MM.1S (cell line): ENCODE measurements around the gene XPO5.

Experiments
- DNase-seq: peaks from one replicate; pipeline ENCODE4 v3.0.0-alpha.2; 2015
- H2AFZ ChIP-seq: fragments of 300-600 bp; sonication (generic); 2 replicates; pipeline ENCODE4 v1.6.0; 2016; ENCODE audit warnings: antibody characterized with exemption, low read length
- H3F3A ChIP-seq: fragments of 300-600 bp; sonication (generic); 2 replicates; pipeline ENCODE4 v1.6.1; 2016; ENCODE audit warnings: mild to moderate bottlenecking, antibody characterized with exemption, low read length, moderate library complexity, mixed read lengths; ENCODE audit not compliant: insufficient read depth
- H3K27ac ChIP-seq: fragments of 300-600 bp; sonication (generic); 2 replicates; pipeline ENCODE4 v1.5.1; 2016; ENCODE audit warnings: mild to moderate bottlenecking, low read length
- H3K27me3 ChIP-seq: fragments of 300-600 bp; sonication (generic); replicated peaks from 2 replicates; pipeline ENCODE4 v1.6.0; 2016; ENCODE audit warnings: low read length; ENCODE audit not compliant: insufficient read depth
- H3K36me3 ChIP-seq: fragments of 300-600 bp; sonication (generic); replicated peaks from 2 replicates; pipeline ENCODE4 v1.6.1; 2016; ENCODE audit warnings: mild to moderate bottlenecking, low read length, mixed read lengths; ENCODE audit not compliant: insufficient read depth
- H3K4me1 ChIP-seq: fragments of 300-600 bp; sonication (generic); 2 replicates; pipeline ENCODE4 v1.6.1; 2016; ENCODE audit warnings: low read length, mixed read lengths
- H3K4me2 ChIP-seq: fragments of 300-600 bp; sonication (generic); 2 replicates; pipeline ENCODE4 v1.6.0; 2016; ENCODE audit warnings: low read depth, low read length
- H3K4me3 ChIP-seq: fragments of 300-600 bp; sonication (generic); 2 replicates; pipeline ENCODE4 v1.5.1; 2016; ENCODE audit warnings: low read length, mixed read lengths
- H3K79me2 ChIP-seq: fragments of 300-600 bp; sonication (generic); 2 replicates; pipeline ENCODE4 v1.6.1; 2016; ENCODE audit warnings: mixed run types, low read length, mixed read lengths
- H3K9ac ChIP-seq: fragments of 300-600 bp; sonication (generic); 2 replicates; pipeline ENCODE4 v1.6.1; 2016; ENCODE audit warnings: low read length, mixed read lengths
- H3K9me2 ChIP-seq: fragments of 300-600 bp; sonication (generic); replicated peaks from 2 replicates; pipeline ENCODE4 v1.6.1; 2016; ENCODE audit warnings: mild to moderate bottlenecking, low read length, mixed read lengths; ENCODE audit not compliant: insufficient read depth
- H3K9me3 ChIP-seq: fragments of 300-600 bp; sonication (generic); replicated peaks from 2 replicates; pipeline ENCODE4 v1.6.1; 2016; ENCODE audit warnings: mild to moderate bottlenecking, low read length, mixed read lengths; ENCODE audit not compliant: insufficient read depth
- H4K20me1 ChIP-seq: fragments of 300-600 bp; sonication (generic); 2 replicates; pipeline ENCODE4 v1.6.1; 2016; ENCODE audit warnings: mild to moderate bottlenecking, low read length, moderate library complexity, mixed read lengths; ENCODE audit not compliant: insufficient read depth
- CTCF ChIP-seq: fragments of 300-600 bp; sonication (generic); IDR thresholded peaks from 2 replicates; pipeline ENCODE4 v1.5.1; 2016; ENCODE audit warnings: antibody characterized with exemption, low read length, mixed read lengths
- EZH2 ChIP-seq: fragments of 300-600 bp; sonication (generic); optimal IDR thresholded peaks from 2 replicates; pipeline ENCODE3; 2017; ENCODE audit warnings: low read depth, mild to moderate bottlenecking, antibody characterized with exemption, low read length, mixed read lengths
- EZH2phosphoT487 ChIP-seq: fragments of 300-600 bp; sonication (generic); IDR thresholded peaks from 2 replicates; pipeline ENCODE4 v1.6.1; 2018; ENCODE audit warnings: antibody characterized with exemption, low read length

The XPO5 gene

DNA sequence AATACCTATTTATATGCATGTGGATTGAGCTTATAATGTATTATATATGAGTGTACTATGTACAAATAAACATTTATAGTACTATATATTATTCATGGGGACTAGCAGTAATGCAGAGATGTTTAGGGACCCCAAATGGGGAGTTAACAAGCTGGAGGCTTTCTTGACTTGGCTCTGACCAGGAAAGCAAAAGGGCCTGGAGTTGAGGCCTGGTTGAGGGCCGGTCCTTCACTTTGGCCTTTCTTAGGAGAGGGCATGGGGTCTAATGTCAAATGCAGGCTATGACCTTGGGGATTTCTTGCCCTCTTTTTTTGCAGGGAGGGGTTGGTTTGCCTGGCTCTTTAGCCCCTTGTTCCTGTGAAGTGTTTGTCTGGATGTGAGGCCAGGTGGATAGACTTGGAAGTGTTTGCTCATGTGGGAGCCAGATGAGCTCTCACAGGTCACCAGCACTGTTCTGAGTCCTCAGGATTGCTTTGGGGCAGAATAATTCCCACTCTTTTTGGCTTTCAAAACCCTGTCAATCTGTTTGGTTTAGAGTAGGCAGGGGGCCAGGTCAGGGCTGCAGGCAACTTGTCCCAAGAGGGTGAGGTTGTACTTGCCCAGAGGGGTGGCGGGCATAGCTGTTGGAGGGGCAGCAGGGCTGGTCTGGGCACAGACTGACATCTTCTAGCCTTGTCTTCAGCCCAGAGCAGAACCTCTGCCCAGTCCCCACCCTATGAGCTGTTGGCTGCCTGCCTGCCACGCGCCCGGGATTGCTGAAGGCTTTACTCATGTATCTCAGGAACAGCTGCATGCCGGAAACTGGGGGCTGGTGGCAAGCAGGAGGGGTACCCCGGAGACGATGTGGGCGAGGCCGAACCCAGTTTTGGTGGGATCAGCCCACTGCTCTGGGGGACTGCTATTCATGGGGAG, 83.8 kb downstream of the XPO5 start:
- Histone ChIP-seq H3K4me2 (no peak overlapping the region), H3K79me2 (peaks cover 24% of the 10 kb centered on the region), H2AFZ (no peak overlapping the region), H3K9me2 (no peaks in the 10 kb centered on the region), H3F3A (no peaks in the 10 kb centered on the region), H3K9me3 (no peaks in the 10 kb centered on the region), H3K36me3 (no peaks in the 10 kb centered on the region), H3K9ac (no peak overlapping the region), H4K20me1 (no peaks in the 10 kb centered on the region), H3K27ac (no peak overlapping the region), H3K4me1 (no peaks in the 10 kb centered on the region), H3K27me3 (no peaks in the 10 kb centered on the region), H3K4me3 (no peak overlapping the region)
- no peak for DNase-seq
- TF ChIP-seq EZH2 (no peak), EZH2phosphoT487 (no peak), CTCF (no peak)

- no peak overlapping the region for H3K9ac ChIP-seq
- no peak overlapping the region for H3K4me3 ChIP-seq
- H3K4me2 ChIP-seq, result no peak overlapping the region
- H3K36me3 ChIP-seq, result no peaks in the 10 kb centered on the region
- H2AFZ ChIP-seq, result no peak overlapping the region
- no peaks in the 10 kb centered on the region for H3K27me3 ChIP-seq
- no peaks in the 10 kb centered on the region for H3K9me2 ChIP-seq
- H3F3A ChIP-seq, result no peaks in the 10 kb centered on the region
- H3K9me3 ChIP-seq, result no peaks in the 10 kb centered on the region
- no peaks in the 10 kb centered on the region for H3K4me1 ChIP-seq
- no peaks in the 10 kb centered on the region for H4K20me1 ChIP-seq
- TF ChIP-seq CTCF, result no peak
- TF ChIP-seq EZH2, result no peak
- no peak for TF ChIP-seq EZH2phosphoT487
- H3K27ac ChIP-seq, result no peak overlapping the region
- no peak for DNase-seq
- H3K79me2 ChIP-seq, result peaks cover 30% of the 10 kb centered on the region
These were observed 85.3 kb downstream of the XPO5 start for GRCh38 chr6:43490523-43490939.

DNA sequence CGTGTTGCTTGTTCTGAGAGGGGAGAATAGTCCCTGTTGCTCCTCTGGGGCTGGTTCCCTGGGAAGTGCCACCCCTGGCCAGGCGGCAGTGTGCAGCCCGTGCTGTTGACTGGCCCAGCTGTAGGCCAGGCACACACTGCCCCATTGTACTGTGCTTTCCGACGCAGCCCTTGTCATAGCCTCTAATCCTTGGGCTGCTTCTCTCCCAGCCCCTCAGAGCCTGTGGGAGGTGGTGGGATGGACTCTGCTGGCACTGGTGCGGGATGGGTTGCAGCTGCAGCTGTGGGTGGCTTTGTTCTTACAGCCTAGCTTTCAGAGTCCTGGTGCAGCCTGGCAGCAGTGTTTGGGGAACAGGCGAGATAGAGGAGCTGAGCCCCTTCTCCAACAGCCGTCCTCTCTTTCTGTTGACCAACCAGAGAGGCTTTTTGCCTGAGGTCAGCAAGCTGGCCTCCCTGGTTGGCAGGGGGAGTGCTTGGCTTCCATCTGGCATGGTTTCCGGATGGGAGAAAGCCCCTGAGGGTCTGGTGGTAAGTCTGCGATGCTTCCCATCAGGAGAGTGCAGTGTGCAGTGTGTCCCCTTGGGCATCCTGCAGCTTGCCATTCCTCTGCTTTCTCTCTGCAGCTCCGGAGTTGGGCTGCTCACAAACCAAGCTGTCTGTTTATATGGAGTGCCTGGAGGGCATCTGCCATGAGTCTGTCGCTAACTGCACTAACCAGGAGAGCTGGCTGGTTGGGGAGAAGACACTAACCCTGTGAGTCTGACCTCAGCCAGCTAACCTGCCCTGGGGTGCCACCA, 86.4 kb downstream of the XPO5 start:
- H3K4me1 ChIP-seq, result no peaks in the 10 kb centered on the region
- no peaks in the 10 kb centered on the region for H3F3A ChIP-seq
- no peaks in the 10 kb centered on the region for H3K27me3 ChIP-seq
- H3K4me2 ChIP-seq, result no peak overlapping the region
- H3K27ac ChIP-seq, result no peak overlapping the region
- H3K79me2 ChIP-seq, result peaks cover 35% of the 10 kb centered on the region
- no peak for TF ChIP-seq CTCF
- TF ChIP-seq EZH2phosphoT487, result no peak
- no peak for TF ChIP-seq EZH2
- no peaks in the 10 kb centered on the region for H4K20me1 ChIP-seq
- no peaks in the 10 kb centered on the region for H3K36me3 ChIP-seq
- DNase-seq, result no peak
- no peak overlapping the region for H2AFZ ChIP-seq
- no peak overlapping the region for H3K4me3 ChIP-seq
- H3K9me3 ChIP-seq, result no peaks in the 10 kb centered on the region
- H3K9ac ChIP-seq, result no peak overlapping the region
- H3K9me2 ChIP-seq, result no peaks in the 10 kb centered on the region
